GM18505 (cell line): ENCODE measurements around the gene ZNF518A.

ENCODE experiments used
- ATAC-seq: cut with Tn5 transposase; IDR thresholded peaks from one replicate; pipeline ENCODE4 v1.9.1; 2021; ENCODE audit not compliant: unreplicated experiment
- POLR2A ChIP-seq: IDR thresholded peaks from 4 replicates; pipeline ENCODE4 v1.6.1; 2011; ENCODE audit warnings: borderline replicate concordance; ENCODE audit not compliant: insufficient read depth, insufficient read length; ENCODE audit errors: extremely low read depth

ZNF518A gene

GRCh38 chr10:96124230-96125141, 5.6 kb upstream of the ZNF518A start:
- no peak for TF ChIP-seq POLR2A
- ATAC-seq: no peak

DNA sequence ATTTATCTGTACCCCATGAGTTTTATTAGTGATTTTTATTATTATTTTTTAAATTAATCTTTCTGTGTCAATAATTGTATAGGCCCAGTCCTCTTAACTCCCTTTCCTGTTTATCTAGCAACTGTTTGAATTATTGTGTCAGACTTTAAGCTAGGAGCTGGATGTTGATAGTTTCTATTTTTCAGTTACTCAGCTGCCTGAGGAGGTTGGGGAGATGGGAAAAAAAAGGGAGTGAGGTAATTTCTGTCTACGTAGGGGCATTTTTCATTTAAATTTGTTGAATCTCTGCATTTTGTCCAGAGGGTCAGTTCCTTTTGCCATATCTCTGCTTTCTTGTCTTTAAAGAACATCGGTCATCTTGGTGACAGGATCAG, 5.0 kb upstream of the ZNF518A start:
- TF ChIP-seq POLR2A: no peak
- no peak for ATAC-seq

- peak; percentile 57 for ATAC-seq
- TF ChIP-seq POLR2A: peak; percentile 71
These were observed 364 bp downstream of the ZNF518A start for GRCh38 chr10:96130326-96130995.

DNA sequence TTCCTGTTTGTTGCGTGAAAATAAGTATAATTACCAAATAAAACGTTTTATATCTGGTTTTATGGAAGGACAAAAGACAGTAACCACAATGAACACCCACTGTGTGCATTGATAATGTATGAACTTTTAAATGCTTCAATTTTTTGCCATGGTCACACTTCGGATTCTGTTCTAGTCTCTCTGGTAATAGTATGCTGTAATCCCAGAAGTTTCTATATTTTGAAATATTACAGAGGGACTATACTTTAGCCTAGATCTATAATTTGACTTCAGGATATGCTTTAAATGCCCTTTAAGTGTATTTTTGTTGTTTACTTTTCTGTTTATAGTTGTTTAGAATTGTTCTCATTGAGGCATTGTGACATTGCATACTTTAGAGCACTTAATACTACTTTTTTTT, 1.5 kb downstream of the ZNF518A start:
- ATAC-seq: no peak
- no peak for TF ChIP-seq POLR2A

DNA sequence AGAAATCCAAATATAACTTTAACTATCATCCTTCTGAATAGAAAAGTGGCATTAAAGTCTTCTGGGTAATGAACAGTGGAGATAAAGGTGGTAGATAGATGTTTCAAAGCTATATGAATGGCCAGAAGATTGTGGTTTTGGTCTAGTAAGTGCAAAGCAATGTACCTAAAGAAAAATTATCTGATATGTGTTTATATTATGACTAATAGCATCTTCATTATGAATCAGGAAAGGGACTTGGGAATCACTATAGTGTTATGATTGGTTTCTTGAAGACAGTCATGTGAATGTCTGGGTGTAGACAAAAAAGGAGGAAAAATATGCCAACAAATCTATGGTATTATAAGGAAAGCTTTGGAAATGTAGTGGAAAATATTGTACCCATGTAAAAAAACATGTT, 3.0 kb downstream of the ZNF518A start:
- TF ChIP-seq POLR2A: no peak
- no peak for ATAC-seq

GRCh38 chr10:96136810-96137209, 6.7 kb downstream of the ZNF518A start:
- no peak for ATAC-seq
- TF ChIP-seq POLR2A: no peak

- ATAC-seq: no peak
- no peak for TF ChIP-seq POLR2A
These were observed 7.5 kb downstream of the ZNF518A start for GRCh38 chr10:96137567-96137966.

- no peak for TF ChIP-seq POLR2A
- peak; percentile 94 for ATAC-seq
These were observed 8.0 kb downstream of the ZNF518A start for GRCh38 chr10:96138102-96138501.

DNA sequence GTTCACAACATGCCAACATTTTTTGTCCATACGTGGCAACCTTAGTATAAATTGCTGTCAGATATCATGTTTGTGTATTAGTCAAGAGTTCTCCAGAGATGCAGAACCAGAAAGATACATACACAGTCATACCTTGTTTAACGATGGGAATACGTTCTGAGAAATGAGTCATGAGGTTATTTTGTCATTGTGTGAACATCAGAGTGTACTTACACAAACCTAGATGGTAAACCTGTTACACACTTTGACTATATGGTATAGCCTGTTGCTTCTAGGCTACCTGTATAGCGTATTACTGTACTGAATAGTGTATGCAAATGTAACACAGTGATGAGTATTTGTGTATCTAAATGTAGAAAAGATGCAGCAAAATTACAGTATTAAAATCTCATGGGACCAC, 22.3 kb downstream of the ZNF518A start:
- TF ChIP-seq POLR2A: no peak
- no peak for ATAC-seq

DNA sequence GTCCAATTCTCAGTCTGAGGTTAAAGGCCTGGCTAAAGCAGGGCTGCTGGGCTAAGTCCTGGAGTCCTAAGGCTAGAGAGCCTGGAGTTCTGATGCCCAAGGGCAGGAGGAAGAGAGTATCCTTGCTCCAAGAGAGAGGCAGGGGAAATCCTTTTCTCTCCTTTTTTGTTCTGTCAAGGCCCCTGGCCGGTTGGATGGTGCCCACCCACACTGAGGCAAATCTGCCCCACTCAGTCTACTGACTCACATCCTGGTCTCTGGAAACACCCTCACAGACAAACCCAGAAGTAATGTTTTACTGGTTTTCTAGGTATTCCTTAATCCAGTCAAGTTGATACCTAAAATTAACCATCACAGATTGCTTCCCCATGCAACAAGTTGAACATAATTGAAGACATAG, 23.0 kb downstream of the ZNF518A start:
- ATAC-seq: no peak
- TF ChIP-seq POLR2A: no peak

DNA sequence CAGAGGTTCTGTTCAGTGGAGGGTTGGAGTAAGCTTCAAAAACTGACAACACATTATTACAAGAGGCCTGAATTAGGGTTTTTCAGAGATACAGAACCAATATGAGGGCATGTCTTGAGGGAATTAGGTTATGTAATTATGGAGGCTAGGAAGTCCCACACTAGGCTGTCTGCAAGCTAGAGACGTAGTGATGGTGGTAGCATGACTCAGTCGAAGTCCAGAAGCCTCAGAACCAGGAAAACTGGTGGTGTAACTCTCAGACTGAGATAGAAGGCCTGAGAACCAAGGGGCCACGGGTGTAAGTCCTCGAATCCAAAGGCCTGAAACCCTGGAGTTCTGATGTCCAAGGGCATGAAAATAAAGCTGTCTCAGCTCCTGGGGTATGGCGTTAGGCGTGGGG, 35.6 kb downstream of the ZNF518A start:
- TF ChIP-seq POLR2A: no peak
- ATAC-seq: no peak

GRCh38 chr10:96168546-96168945, 38.4 kb downstream of the ZNF518A start:
- no peak for TF ChIP-seq POLR2A
- no peak for ATAC-seq

- TF ChIP-seq POLR2A: no peak
- ATAC-seq: no peak
These were observed 40.1 kb downstream of the ZNF518A start for GRCh38 chr10:96170230-96170629.

DNA sequence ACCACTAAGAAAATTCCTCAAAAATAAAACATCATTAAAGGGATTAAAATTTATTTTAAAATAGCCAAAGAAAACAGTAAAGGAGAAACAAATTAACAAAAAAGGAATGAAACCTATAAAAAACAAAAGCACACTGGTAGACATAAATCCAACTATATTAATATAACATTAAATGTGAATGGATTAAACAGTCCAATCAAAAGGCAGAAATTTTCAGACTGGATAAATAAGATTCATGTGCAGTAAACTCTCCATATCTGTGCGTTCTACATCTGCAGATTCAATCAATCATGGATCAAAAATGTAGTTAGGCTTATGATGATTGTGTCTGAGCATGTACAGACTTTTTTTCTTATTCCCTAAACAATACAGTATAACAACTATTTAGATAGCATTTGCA, 42.6 kb downstream of the ZNF518A start:
- no peak for ATAC-seq
- no peak for TF ChIP-seq POLR2A
